HuH-7.5 (cell line): ENCODE measurements around the gene ZDHHC11.

Experiments used
- DNase-seq: peaks from one replicate; pipeline ENCODE4 v3.0.0; 2011; ENCODE audit warnings: low spot score

The ZDHHC11 gene

GRCh38 chr5:850511-851006 lies at the start of gene ZDHHC11:
Gene ZDHHC11 (minus strand): TSS chr5:850986. CDS start chr5:850602, 384 bp downstream.
- peak; percentile 71 for DNase-seq

GRCh38 chr5:893711-894110 lies 42.9 kb upstream of the ZDHHC11 start:
- DNase-seq = no peak

GRCh38 chr5:893137-893506 lies 42.3 kb upstream of the ZDHHC11 start:
- no peak for DNase-seq

GRCh38 chr5:892394-893136 lies 41.8 kb upstream of the ZDHHC11 start, which contains the start of the genes BRD9 and TRIP13:
Gene BRD9 (minus strand): TSS chr5:892801. CDS start chr5:892657, 144 bp downstream.
Gene TRIP13 (plus strand): TSS chr5:892884. CDS start chr5:892999, 115 bp downstream.
- peak; percentile 94 for DNase-seq

- DNase-seq = peak; percentile 55
Observed at GRCh38 chr5:891837-892393, 41.1 kb upstream of the ZDHHC11 start.

- no peak for DNase-seq
Observed at GRCh38 chr5:891117-891836, 40.5 kb upstream of the ZDHHC11 start.

GRCh38 chr5:889075-889710 lies 38.4 kb upstream of the ZDHHC11 start:
- DNase-seq = no peak

- no peak for DNase-seq
Observed at GRCh38 chr5:888638-889035, 37.9 kb upstream of the ZDHHC11 start.

GRCh38 chr5:887947-888637 lies 37.3 kb upstream of the ZDHHC11 start:
- DNase-seq = no peak

GRCh38 chr5:886716-887325 lies 36.0 kb upstream of the ZDHHC11 start:
- DNase-seq = no peak

- DNase-seq = no peak
Observed at GRCh38 chr5:886036-886435, 35.2 kb upstream of the ZDHHC11 start.

- DNase-seq = no peak
Observed at GRCh38 chr5:885529-885928, 34.7 kb upstream of the ZDHHC11 start.

GRCh38 chr5:885127-885442 lies 34.3 kb upstream of the ZDHHC11 start:
- DNase-seq = no peak

GRCh38 chr5:884345-885126 lies 33.8 kb upstream of the ZDHHC11 start:
- no peak for DNase-seq

GRCh38 chr5:883475-884181 lies 32.8 kb upstream of the ZDHHC11 start:
- no peak for DNase-seq

- DNase-seq = no peak
Observed at GRCh38 chr5:882253-883183, 31.7 kb upstream of the ZDHHC11 start.

GRCh38 chr5:881551-881935 lies 30.8 kb upstream of the ZDHHC11 start:
- no peak for DNase-seq

- no peak for DNase-seq
Observed at GRCh38 chr5:880816-881550, 30.2 kb upstream of the ZDHHC11 start.
